Inflammatory macrophage treated with lipopolysaccharide for 1 hour (primary cell): ENCODE measurements around the gene HECW1.
A peak's percentile ranks its signal among the peaks of the same experiment; 100 is the strongest.
"Not testable (repeated sequence)": the region's sequence is repeated elsewhere in the genome, so short reads cannot be mapped to it uniquely, and the experiment has no call there.

Source experiments
- DNase-seq, 2 donors: peaks; one replicate each; pipeline ENCODE4 v3.0.0-alpha.2; 2020 to 2022

HECW1 gene

GRCh38 chr7:43211693-43212092 is 99.2 kb downstream of the HECW1 start:
- no peak for DNase-seq

- DNase-seq: no peak
These were observed 100.5 kb downstream of the HECW1 start for GRCh38 chr7:43212921-43213320.

- DNase-seq: no peak
These were observed 102.6 kb downstream of the HECW1 start for GRCh38 chr7:43215061-43215460.

GRCh38 chr7:43217055-43217454 is 104.6 kb downstream of the HECW1 start:
- no peak for DNase-seq

- DNase-seq: not testable (repeated sequence)
These were observed 106.5 kb downstream of the HECW1 start for GRCh38 chr7:43218901-43219300.

GRCh38 chr7:43220250-43220649 is 107.8 kb downstream of the HECW1 start:
- DNase-seq: no peak

- no peak for DNase-seq
These were observed 108.3 kb downstream of the HECW1 start for GRCh38 chr7:43220742-43221141.

GRCh38 chr7:43229801-43230200 is 117.4 kb downstream of the HECW1 start:
- no peak for DNase-seq

GRCh38 chr7:43232366-43232765 is 119.9 kb downstream of the HECW1 start:
- no peak for DNase-seq

- no peak for DNase-seq
These were observed 121.6 kb downstream of the HECW1 start for GRCh38 chr7:43234073-43234472.

GRCh38 chr7:43234968-43235367 is 122.5 kb downstream of the HECW1 start:
- no peak for DNase-seq

GRCh38 chr7:43240565-43240964 is 128.1 kb downstream of the HECW1 start:
- no peak for DNase-seq

- no peak for DNase-seq
These were observed 130.3 kb downstream of the HECW1 start for GRCh38 chr7:43242628-43243255.

- DNase-seq: no peak
These were observed 131.8 kb downstream of the HECW1 start for GRCh38 chr7:43244232-43244631.

GRCh38 chr7:43244784-43245183 is 132.3 kb downstream of the HECW1 start:
- no peak for DNase-seq

GRCh38 chr7:43247757-43248156 is 135.3 kb downstream of the HECW1 start:
- DNase-seq: no peak

- no peak for DNase-seq
These were observed 136.1 kb downstream of the HECW1 start for GRCh38 chr7:43248553-43248952.

GRCh38 chr7:43248961-43249822 is 136.7 kb downstream of the HECW1 start:
- DNase-seq: no peak

- no peak for DNase-seq
These were observed 137.3 kb downstream of the HECW1 start for GRCh38 chr7:43249823-43250145.

- DNase-seq: peak; percentile 60 to 91
These were observed 148.8 kb downstream of the HECW1 start for GRCh38 chr7:43260980-43261878.

GRCh38 chr7:43265139-43265538 is 152.7 kb downstream of the HECW1 start:
- no peak for DNase-seq

GRCh38 chr7:43273939-43274719 is 161.7 kb downstream of the HECW1 start:
- no peak for DNase-seq

- DNase-seq: no peak
These were observed 162.3 kb downstream of the HECW1 start for GRCh38 chr7:43274752-43275151.
